COLO668 (cell line): Measurements from ENCODE around the gene ZSCAN25.
"Not testable (repeated sequence)": the region's sequence is repeated elsewhere in the genome, so short reads cannot be mapped to it uniquely, and the experiment has no call there.

Experiments
- DNase-seq: peaks from one replicate; lab custom pipeline; 2025; ENCODE audit not compliant: unreplicated experiment; lab: John Stamatoyannopoulos, UW

The ZSCAN25 gene

DNA sequence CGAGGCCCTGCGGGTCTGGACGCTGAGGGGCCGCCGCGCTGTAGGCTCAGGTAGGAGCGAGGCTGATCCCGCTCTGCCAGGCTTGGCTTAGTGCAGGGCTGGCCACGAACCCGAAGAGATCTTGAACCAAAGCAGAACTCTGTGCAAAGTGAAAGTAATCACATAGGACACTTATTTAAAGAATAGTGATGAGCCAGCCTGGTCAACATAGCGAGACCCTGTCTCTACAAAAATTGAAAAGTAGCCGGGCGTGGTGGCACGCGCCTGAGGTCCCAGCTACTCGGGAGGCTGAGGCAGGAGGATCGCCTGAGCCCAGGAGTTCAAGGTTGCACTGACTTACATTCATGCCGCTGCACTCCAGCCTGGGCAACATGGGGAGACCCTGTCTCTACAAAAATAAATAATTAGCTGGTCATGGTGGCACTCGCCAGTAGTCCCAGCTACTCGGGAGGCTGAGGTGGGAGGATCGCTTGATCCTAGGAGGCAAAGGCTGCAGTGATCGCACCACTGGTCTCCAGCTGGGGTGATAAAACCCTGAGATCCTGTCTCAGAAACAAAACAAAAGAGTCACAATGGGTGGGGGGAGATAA, 541 bp downstream of the ZSCAN25 start:
- no peak for DNase-seq

DNA sequence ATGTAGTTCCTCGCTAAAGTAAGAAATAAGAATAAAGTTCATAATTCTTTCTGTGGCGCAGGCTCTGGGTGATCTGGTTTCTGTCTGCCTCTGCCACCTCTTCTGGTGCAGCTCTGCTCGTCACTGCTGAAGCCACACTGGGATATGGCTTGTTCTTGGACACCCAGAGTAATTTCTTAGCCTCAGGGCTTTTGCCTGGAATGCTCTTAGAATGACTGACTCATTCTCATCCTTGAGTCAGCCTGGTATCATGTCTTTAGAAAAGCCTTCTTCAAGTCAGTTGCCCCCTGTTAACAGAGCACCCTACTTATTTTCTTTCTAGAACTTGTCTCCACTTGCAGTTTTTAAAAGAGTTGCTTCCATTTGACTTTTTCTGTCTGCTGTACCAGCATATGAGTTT, 2.0 kb downstream of the ZSCAN25 start:
- no peak for DNase-seq

DNA sequence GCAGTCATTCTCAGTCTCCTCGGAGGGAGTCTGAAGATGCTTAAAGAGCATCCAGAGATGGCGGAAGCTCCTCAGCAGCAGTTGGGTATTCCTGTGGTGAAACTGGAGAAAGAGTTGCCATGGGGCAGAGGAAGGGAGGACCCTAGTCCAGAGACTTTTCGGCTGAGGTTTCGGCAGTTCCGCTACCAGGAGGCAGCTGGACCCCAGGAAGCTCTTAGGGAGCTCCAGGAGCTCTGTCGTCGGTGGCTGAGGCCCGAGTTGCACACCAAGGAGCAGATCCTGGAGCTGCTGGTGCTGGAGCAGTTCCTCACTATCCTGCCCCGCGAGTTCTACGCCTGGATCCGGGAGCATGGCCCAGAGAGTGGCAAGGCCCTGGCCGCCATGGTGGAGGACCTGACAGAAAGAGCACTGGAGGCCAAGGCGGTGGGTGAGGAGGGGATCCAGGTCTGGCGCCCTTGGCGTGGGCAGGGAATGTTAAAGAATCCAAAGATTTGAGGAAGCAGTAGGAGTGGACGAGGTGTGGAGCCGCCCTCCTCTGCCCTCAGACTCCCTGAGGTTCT, 2.9 kb downstream of the ZSCAN25 start:
- no peak for DNase-seq

DNA sequence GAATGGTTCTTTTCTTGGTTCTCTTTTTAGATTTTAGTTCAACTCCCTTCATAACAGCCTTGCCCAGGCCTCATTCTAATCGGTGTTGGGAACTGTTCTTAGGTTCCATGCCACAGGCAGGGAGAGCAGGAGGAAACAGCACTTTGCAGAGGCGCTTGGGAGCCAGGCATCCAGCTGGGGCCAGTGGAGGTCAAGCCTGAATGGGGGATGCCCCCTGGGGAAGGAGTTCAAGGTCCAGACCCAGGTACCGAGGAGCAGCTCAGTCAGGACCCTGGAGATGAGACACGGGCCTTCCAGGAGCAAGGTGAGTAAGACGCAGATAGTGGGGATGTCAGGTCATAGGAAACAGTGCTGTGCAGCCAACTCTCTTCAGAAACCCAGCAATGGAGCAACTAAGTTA, 4.5 kb downstream of the ZSCAN25 start:
- no peak for DNase-seq

DNA sequence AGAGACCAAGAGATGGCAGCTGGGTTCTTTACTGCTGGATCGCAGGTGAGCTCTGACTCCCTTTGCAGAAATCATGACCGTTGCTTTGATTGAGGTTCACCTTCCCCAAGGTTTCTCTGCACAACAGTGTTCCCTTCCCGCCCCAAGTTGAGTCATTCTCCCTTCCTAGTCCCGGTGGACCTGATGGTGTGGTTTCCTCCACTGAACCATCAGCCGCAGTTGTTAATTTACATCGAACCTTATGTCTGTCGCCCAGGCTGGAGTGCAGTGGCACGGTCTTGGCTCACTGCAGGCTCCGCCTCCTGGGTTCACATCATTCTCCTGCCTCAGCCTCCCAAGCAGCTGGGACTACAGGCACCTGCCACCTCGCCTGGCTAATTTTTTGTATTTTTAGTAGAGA, 5.8 kb downstream of the ZSCAN25 start:
- DNase-seq, result no peak

DNA sequence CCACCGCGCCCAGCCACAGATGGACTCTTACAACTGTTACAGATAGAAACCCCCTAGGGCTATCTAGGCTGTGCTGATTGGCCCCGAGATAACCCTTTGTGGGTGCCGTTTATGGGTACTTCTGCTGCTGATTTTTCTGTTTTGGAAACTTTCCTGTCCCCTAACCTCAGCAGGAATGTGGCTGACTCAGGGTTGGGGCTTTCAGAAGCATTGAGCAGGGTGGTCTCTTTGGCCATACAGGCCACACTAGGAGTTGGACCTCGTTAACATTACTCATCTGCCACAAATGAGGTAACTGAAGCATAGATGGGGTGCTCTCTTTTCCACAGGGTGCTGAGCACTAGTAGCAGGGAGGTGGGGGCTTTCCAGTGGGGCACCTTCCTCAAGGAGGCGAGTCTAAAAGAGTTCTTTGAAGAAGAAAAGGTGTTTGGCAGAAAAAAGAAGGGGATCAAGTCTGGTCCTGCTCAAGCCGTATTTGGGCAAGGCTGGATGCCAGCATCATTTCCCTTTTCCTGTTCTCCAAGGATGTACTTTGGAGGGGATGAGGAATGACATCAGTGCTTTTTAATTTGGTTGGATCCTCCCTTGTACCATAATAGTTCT, 6.4 kb downstream of the ZSCAN25 start:
- no peak for DNase-seq

DNA sequence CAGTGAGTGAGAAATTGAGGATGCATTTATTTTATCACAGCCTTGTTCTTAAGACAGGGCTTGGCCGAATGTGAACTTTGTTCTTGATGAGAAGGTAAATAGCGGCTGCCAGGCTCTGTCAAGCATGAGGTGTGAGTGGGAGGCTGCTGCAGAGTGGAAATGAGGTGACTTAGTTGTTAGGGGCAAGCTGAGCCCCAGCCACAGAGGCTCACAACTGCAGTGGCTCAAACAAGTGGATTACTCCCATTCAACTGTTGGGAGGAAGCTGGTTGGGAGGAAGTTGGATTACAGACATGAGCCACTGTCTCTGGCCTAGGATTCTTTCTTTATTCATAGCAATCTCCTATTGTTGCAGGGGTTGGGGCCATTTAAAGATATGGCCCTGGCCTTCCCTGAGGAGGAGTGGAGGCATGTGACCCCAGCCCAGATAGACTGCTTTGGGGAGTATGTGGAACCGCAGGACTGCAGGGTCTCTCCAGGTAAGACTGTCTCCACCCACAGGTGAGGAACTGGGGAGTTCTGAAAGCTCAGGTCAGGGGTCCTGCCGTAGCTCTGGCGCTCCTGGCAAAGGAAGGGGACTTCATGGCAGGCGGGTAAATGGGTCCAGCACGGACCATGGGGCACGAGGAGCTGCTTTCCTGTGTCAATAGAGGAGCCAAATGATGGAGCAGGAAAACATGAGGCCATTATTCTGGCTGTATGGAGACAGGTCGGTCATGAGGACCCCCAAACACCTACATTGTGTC, 7.1 kb downstream of the ZSCAN25 start:
- no peak for DNase-seq

DNA sequence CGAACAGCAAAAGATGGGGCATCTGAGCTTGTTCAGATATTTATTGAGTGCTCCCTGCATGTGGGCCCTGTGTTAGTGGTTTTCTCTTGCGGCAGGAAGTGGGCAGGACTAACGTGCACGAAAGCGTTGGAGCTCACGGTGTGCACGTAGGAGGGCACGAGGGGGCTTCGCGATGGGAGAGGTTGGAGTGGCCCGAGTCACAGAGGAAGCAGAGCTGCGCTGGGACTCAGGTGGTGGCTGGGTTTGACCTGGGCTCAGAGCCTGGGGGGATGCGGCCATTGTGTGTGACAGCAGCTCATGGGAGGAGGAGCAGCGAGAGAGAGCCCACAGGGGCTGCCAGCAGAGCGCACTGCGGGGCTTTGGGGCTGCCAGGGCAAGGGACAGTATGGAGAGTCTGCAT, 7.7 kb downstream of the ZSCAN25 start:
- DNase-seq, result no peak

DNA sequence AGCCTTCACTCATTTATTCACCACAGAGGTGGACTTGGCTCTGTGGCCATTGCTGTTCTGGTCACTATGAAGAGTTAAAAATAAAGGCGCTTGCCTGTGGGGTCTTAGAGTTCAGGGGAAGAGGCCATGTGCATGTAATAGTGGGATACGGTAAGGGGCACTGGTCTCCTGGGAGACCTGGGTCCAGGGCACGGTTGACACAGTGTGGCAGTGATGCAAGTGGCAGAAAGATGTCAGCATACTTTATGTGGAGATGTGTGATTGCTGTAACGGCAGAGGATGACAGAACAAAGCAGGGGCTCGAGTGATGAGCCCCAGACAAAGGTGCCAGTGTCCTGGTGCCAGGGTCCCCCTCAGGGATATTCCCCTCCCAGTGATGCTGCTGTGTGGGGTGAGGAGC, 8.6 kb downstream of the ZSCAN25 start:
- no peak for DNase-seq

DNA sequence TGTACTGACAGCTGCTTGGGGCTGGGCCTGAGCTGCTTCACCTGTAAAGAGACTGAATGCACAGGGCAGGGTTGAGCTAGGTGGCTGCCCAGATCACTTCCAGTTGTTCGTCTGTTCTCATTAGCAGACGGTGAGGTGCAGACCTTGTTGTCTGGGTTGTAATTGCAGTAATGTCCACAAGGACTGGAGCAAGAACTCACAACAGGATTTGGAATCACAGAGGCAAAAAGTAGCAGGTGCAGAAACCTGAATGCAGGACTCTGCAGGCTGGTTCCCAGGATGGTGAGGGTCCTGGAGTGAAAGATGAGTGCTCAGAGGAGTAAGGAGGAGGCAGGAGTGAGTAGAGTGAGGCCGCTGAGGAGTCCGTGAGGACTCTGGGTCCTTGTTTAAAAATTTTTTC, 9.2 kb downstream of the ZSCAN25 start:
- no peak for DNase-seq

DNA sequence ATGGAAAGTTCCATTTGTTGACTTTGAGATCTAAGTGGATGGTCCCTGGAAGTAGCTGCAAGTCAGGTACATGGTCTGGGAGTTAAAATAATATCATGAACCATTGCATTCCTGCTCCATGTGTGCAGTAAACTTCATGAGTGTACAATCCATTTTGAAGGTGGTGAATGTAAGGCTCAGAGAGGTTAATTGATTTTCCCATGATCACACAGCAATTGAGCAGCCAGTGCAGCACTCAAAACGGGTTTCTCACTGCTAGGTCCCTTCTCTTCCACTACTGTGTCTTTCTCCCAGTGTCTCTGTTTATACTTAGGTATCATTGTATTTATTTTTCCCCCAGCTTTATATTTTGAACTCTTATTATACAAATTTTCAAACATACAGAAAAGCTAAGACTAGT, 9.9 kb downstream of the ZSCAN25 start:
- no peak for DNase-seq

DNA sequence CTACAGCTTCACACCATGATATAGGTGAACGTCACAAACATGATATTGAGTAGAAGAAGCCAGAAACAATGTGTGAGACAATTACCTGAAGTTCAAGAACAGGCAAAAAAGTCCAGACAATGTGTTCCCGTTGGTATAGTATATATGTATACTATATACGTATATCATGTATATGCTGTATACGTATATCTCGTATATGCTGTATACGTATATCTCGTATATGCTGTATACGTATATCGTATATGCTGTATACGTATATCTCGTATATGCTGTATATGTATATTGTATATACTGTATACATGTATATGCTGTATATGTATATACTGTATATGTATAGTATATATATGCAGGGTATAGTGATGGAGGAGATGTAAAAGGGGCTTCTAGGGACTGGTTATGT, 10.8 kb downstream of the ZSCAN25 start:
- no peak for DNase-seq

DNA sequence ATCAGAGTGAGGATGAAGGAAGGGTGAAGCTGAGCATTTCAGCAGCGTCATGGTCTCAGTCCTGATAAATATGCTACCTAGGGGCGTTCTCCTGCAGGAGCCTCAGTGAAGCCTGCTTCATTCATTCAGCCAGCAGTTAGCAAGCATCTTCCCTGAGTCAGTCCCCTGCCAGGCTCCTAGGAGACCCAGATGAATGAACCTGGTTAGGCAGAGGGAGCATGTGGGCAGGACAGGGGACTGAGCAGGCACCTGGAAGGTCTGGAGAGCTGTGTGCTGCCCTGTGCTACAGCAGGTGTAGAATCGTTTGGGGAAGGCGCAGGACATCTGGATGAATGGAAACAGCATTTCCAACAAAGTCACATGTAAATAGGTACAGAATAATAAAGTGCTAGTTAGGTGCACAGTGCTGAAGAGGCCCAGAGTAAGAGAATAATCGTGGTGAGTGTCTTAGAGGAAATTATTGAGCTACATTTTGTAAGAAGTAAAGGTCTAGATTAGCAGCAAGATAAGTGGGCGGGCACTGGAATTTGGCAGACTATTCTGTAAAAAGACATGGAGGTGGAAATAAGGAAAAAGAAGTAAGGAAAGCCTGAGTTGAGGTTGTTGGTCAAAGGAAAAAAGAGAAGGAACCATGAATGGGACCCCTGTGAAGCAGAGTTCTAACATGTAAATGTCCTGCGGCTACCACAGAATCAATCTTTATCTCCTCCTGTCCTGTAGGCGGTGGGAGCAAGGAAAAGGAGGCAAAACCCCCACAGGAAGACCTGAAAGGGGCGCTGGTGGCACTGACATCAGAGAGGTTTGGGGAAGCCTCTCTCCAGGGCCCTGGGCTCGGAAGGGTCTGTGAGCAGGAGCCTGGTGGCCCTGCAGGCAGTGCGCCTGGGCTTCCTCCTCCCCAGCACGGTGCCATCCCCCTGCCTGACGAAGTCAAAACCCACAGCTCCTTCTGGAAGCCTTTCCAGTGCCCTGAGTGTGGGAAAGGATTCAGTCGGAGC, 12.0 kb downstream of the ZSCAN25 start:
- DNase-seq, result no peak

DNA sequence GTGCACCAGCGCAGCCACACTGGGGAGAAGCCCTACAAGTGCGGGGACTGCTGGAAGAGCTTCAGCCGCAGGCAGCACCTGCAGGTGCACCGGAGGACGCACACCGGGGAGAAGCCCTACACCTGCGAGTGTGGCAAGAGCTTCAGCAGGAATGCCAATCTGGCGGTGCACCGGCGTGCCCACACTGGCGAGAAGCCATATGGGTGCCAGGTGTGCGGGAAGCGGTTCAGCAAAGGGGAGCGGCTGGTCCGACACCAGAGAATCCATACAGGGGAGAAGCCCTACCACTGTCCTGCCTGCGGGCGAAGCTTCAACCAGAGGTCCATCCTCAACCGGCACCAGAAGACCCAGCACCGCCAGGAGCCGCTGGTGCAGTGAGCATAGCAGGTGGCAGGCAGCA, 12.9 kb downstream of the ZSCAN25 start:
- DNase-seq, result no peak

DNA sequence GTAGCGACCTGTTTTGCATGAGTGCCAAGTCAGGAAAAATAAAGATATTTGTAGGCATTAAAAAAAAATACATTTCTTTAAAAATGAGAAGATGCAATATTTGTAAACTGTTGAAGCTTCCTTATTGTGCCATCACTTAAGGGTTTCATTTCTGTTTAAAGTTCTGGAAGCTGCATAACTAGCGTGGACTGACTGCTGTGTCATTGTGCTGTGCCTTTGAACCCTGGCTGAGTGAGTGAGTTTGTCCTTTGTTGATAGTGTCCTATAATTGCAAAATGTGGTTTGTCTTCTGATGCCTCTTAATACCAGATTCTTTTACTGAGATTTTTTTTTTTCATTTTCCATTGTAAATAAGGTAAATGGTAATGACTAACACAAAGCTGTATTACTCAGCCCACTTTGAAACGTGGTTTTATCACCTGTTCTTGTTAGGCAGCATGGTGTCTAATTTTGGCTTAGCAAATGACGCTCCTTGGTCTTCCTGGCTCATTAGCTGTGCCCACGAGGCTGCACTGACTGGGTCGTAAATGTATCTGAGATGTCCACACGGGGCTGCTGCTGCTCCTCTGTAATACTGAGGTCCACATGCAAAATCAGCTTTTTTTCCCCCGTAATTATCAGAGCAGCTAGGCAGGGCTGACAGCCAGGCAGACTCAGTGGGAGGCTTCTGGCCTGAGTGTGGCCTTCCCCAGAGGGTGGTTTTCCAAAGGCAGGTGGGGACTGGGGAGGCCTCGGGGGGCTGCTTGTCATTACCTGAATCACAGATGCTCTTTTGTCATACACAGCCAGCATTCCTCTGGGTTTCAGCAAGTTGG, 14.8 kb downstream of the ZSCAN25 start:
- DNase-seq, result no peak

DNA sequence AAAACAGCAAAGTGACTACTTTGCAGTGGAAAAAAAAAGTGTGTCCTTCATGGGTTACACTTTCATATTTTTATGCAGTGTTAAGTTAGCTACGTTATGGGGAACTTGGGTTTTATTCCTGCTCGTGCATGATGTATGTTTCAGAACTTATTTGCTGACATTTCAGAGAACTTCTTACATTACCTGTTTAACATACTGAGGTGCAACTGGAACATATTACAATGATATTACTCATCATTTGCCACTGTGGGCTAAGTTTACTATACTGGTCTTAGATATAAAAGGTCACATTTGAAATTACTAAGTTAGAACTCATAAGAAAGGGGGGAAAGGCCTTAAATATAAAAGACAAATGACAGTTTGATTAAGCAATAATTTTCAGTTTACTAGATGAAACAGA, 20.7 kb downstream of the ZSCAN25 start:
- DNase-seq, result not testable (repeated sequence)

DNA sequence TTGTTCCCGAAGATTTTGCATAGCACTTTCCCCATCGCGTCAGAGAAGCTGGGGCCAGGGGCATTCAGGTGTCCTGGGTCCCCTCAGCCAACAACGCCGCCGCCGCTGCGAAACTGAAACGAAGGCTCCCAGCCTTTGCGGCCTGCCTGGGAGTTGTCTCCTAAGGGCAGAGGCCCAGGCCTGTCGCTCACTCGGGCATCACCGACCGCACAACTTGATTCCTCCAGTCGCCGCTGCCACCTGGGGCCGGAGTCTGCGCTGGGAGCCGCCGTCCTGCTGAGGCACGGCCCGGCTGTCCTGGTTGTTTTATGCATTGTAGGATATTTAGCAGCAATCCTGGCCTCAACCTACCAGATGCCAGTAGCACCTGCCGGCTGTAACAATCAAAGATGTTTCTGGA, 22.0 kb downstream of the ZSCAN25 start:
- no peak for DNase-seq

DNA sequence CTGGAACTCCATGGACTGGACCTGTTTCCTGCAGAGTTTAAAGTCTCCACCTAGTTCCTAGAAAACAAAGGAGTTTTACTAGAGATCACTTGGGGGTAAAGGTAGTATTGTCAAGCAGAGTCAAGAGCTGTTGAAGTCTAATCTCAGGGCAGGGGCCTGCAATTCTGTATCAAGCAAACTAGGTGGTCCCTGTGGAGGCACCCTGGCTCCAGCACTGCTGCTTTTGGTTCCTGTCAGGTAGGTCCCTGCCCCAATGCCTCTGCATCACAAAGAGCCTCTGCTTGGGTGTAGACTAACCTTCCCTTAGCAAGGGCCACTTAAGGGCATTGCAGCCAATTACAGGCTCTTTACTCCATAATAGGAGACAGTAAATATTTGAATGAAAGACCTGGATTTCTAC, 22.5 kb downstream of the ZSCAN25 start:
- DNase-seq, result no peak

DNA sequence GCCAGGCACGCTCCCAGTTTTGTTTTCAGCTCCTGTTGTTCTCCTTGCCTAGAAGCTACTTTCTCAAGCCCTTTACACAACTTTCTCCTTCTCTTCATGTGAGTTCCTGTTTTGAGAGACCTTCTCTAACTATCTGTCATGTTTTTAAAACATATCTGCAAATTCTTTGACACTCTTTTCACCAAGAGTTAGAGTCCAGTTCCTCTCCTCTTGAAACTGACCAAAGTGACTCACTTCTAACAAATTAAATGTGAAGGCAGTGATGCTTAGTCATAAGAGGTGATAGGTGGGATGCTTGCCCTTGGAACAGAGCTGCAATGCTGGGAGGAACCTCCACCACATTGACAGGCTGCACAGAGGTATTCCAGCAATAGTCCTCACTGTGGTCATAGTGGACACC, 25.3 kb downstream of the ZSCAN25 start:
- no peak for DNase-seq

DNA sequence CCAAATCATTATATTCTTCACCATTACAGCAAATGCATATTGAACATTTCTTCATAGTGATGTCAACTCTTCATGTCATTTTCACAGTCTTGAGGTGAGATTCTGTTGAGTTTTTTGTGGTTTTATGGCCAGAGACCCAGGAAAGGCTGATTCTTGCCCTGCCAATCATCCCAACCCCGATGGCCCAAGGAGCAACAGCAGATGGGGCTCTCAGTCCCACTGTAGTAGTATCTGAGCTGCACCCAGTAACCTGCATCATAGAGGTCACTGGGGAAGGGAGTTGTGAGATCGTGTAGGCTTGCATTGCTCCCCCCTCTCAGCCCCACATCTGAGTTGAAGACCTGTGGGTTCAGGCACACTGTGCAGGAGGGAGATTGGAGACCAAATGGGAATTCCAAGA, 26.7 kb downstream of the ZSCAN25 start:
- no peak for DNase-seq
